Loucy (cell line): ENCODE data around the gene PPP1R26.

Source experiments
- CTCF ChIP-seq: fragments of 200-600 bp; sonication (generic); conservative IDR thresholded peaks from 2 replicates; pipeline ENCODE4 v1.5.1; 2014; ENCODE audit warnings: mild to moderate bottlenecking, antibody characterized with exemption, low read length
- EZH2phosphoT487 ChIP-seq: fragments of 200-600 bp; IDR thresholded peaks from 2 replicates; pipeline ENCODE4 v1.6.1; 2018; ENCODE audit warnings: antibody characterized with exemption, mild to moderate bottlenecking, moderate library complexity, borderline replicate concordance

- TF ChIP-seq CTCF (no peak), EZH2phosphoT487 (no peak)
Observed at GRCh38 chr9:135471791-135472640, 7.6 kb upstream of the PPP1R26 start.
